Psoas muscle (tissue), 8 donors: ENCODE results near the gene TSPYL2. TPM values are rescaled to one million over a fixed set of nuclear protein-coding genes. Genes with fewer than 3 reads are reported as not detected.
A peak's percentile ranks its signal among the peaks of the same experiment; 100 is the strongest.

Experiments
- ATAC-seq, 4 donors: fragments of 200-7000 bp; cut with Tn5 transposase; one replicate each; pipeline ENCODE4 v1.9.1; 2020; ENCODE audit warnings: moderate library complexity in 3 of 4, mild to moderate bottlenecking in 2 of 4
- DNase-seq, 2 donors: peaks; one replicate each; pipeline ENCODE4 v3.0.0-alpha.2; 2020
- H3K27ac ChIP-seq: fragments of 200-600 bp; one replicate; pipeline ENCODE4 v1.8.0; 2022
- H3K27me3 ChIP-seq, 3 donors: fragments of 200-600 bp in 1 of 3; one replicate each; pipeline versions ENCODE4 v1.6.1 to v1.8.0; 2013 to 2022; ENCODE audit warnings: low read length in 2 of 3, mild to moderate bottlenecking in 2 of 3, moderate library complexity in 1 of 3; ENCODE audit not compliant: insufficient read depth in 3 of 3
- H3K36me3 ChIP-seq, 2 donors: fragments of 200-600 bp in 1 of 2; one replicate each; pipeline versions ENCODE4 v1.6.1 to v1.8.0; 2013 to 2022; ENCODE audit warnings: low read depth in 1 of 2, mild to moderate bottlenecking in 1 of 2, moderate library complexity in 1 of 2; ENCODE audit not compliant: insufficient read depth in 1 of 2
- H3K4me1 ChIP-seq: fragments of 200-600 bp; one replicate; pipeline ENCODE4 v1.8.0; 2022
- H3K4me3 ChIP-seq: fragments of 200-600 bp; one replicate; pipeline ENCODE4 v1.8.0; 2022; ENCODE audit warnings: mild to moderate bottlenecking
- H3K9me3 ChIP-seq: fragments of 200-600 bp; one replicate; pipeline ENCODE4 v1.8.0; 2022
- CTCF ChIP-seq: fragments of 200-600 bp; IDR thresholded peaks from one replicate; pipeline ENCODE4 v1.8.0; 2022; ENCODE audit warnings: antibody characterized with exemption
- WGBS, 3 donors: extraction: QIAGEN DNeasy Blood & Tissue Kit; methylation state at CpG; one replicate each; pipeline versions ENCODE4 v1.1.6 to v1.1.7; 2013; 5-methylcytosine and 5-hydroxymethylcytosine counted together
- intact Hi-C, 2 donors: fragments of 100-400 bp; cut with DNase I; formaldehyde crosslinking; loops; one replicate each; pipeline versions ENCODE4 v1.11.0 to v1.14.2; 2022
- polyA plus RNA-seq, 3 donors: library from polyadenylated mRNA; stranded (reverse); fragments of 200-250 nt; gene quantifications; one replicate each; pipeline ENCODE4 v1.2.3, GENCODE V29; 2013
- total RNA-seq, 4 donors: library from RNA; stranded (reverse); fragmentation: NEBNext Ultra II Directional in 2 of 4; extraction: Animal tissue kit (Norgen Biotek cat#: 25700) in 2 of 4; gene quantifications; one replicate each; pipeline versions ENCODE4 v1.2.1 to v1.2.4, GENCODE V29; 2021 to 2023
- donor health status: healthy with polysubstance abuse.
- donor health status: DM: no; HTN: no; CAD: no; lungs with moderate emphysema.
- donor health status: Bipolar disorder and iron deficiency.
- donor health status: healthy.
- donor health status: DM: yes; HTN: yes; CAD: no.
- donor health status: DM: no; HTN: no; CAD: no.
- donor health status: DM: no; HTN: no; CAD: no.
- donor health status: DM: yes; HTN: yes; CAD: no.

The TSPYL2 gene
- total and polyA plus RNA-seq, 7 donors = 9.2 to 56.4 (median 23.2) TPM

- H3K9me3 ChIP-seq = no peaks in the 10 kb centered on the region
- intact Hi-C loops = no loop called here
- ATAC-seq (no peak), DNase-seq (no peak)
- H3K36me3 ChIP-seq = no peaks in the 10 kb centered on the region
- H3K27me3 ChIP-seq = peaks cover 0 to 21% (median 0%) of the 10 kb centered on the region in 3 donors
- no peak overlapping the region for H3K27ac ChIP-seq
- TF ChIP-seq CTCF = no peak
- no peak overlapping the region for H3K4me3 ChIP-seq
- H3K4me1 ChIP-seq = no peaks in the 10 kb centered on the region
- 90 to 99% (median 96%) methylated on average over 17 to 21 of the region's 21 CpGs for WGBS, 3 donors
Measured at GRCh38 chrX:53076671-53077070, 5.5 kb upstream of the TSPYL2 start.

GRCh38 chrX:53077207-53078197 lies 4.7 kb upstream of the TSPYL2 start:
- Histone ChIP-seq H3K4me3 (no peak overlapping the region), H3K36me3 (no peaks in the 10 kb centered on the region), H3K9me3 (no peaks in the 10 kb centered on the region), H3K27me3 (peaks cover 0 to 23% (median 0%) of the 10 kb centered on the region in 3 donors), H3K4me1 (no peaks in the 10 kb centered on the region), H3K27ac (no peak overlapping the region)
- intact Hi-C loops = no loop called here
- DNase-seq (no peak), ATAC-seq (no peak)
- no peak for TF ChIP-seq CTCF
- WGBS, 3 donors = 69 to 73% (median 72%) methylated on average over 24 to 27 of the region's 27 CpGs

- H3K4me1 ChIP-seq = no peaks in the 10 kb centered on the region
- WGBS, 3 donors = 81 to 90% (median 82%) methylated on average over 1 of the region's 1 CpG
- no peak for TF ChIP-seq CTCF
- no peaks in the 10 kb centered on the region for H3K9me3 ChIP-seq
- peaks cover 0 to 26% (median 0%) of the 10 kb centered on the region in 3 donors for H3K27me3 ChIP-seq
- intact Hi-C loops = no loop called here
- no peaks in the 10 kb centered on the region for H3K36me3 ChIP-seq
- no peak overlapping the region for H3K27ac ChIP-seq
- ATAC-seq (no peak), DNase-seq (no peak)
- no peak overlapping the region for H3K4me3 ChIP-seq
Measured at GRCh38 chrX:53078943-53079342, 3.2 kb upstream of the TSPYL2 start.

- Histone ChIP-seq H3K36me3 (peaks cover 0 to 13% of the 10 kb centered on the region in 2 donors), H3K4me3 (peak overlapping the region; percentile 4), H3K27me3 (peaks cover 0 to 31% (median 0%) of the 10 kb centered on the region in 3 donors), H3K27ac (peak overlapping the region; percentile 28), H3K4me1 (no peaks in the 10 kb centered on the region), H3K9me3 (no peaks in the 10 kb centered on the region)
- ATAC-seq (no peak), DNase-seq (no peak)
- intact Hi-C loops = loop anchor here (5.0 to 10.0 kb wide), 2 partner anchors 144 to 201 kb away; partner anchors contain the start of genes IQSEC2 (in 1 of the 2) and KDM5C (in 1 of the 2)
- 21 to 42% (median 27%) methylated on average over 12 to 17 of the region's 17 CpGs for WGBS, 3 donors
- TF ChIP-seq CTCF = no peak
Measured at GRCh38 chrX:53080628-53081580, 1.3 kb upstream of the TSPYL2 start.
